ENCODE data around the gene ZWILCH. TPM values are rescaled to one million over a fixed set of nuclear protein-coding genes. Genes with fewer than 3 reads are reported as not detected.

Gene ZWILCH
- total RNA-seq, 1 donor from 2014 or later: 15.5 TPM

DNA sequence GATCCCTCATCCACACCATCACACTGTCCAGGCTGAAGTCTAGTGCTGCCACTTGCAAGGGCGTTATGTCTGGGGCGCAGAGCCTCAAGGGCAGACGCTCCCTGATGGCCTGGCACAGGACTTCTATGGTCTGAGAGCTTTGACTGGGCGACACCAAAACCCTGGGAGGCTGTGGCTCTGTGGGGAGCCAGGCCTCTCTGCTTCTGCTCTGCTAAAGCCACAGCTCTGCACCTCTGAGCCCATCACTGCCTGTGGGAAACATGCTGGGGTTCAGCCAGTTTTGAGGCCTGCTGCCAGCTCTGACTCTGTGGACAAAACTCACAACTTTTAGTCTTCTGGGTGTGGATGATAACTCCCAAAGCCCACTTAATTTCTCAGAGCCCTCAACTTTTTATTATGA is 67.0 kb downstream of the ZWILCH start:
- Mint-ChIP-seq H3K27me3 (ENCODE audit: low read depth, unreplicated experiment) (peaks cover 7% of the 10 kb centered on the region), H3K9me3 (ENCODE audit: unreplicated experiment) (no peaks in the 10 kb centered on the region), H3K4me3 (ENCODE audit: unreplicated experiment) (no peak overlapping the region), H3K27ac (ENCODE audit: unreplicated experiment) (no peak overlapping the region), H3K36me3 (ENCODE audit: low read depth, unreplicated experiment) (no peaks in the 10 kb centered on the region), H3K4me1 (ENCODE audit: low read depth, unreplicated experiment) (peaks cover under 1% of the 10 kb centered on the region)
- Histone ChIP-seq H3K4me2 (ENCODE audit: low read length) (no peak overlapping the region), H3K79me2 (ENCODE audit: insufficient read depth, low read length) (no peaks in the 10 kb centered on the region), H3K9ac (ENCODE audit: low read length) (no peak overlapping the region), H3K9me3 (ENCODE audit: insufficient read depth, low read depth, low read length) (no peaks in the 10 kb centered on the region), H3K4me1 (ENCODE audit: insufficient read depth, low read length) (peaks cover 1% of the 10 kb centered on the region), H3K36me3 (ENCODE audit: insufficient read depth, low read length) (no peaks in the 10 kb centered on the region), H2AFZ (ENCODE audit: low read depth, low read length) (no peak overlapping the region), H3K27me3 (ENCODE audit: insufficient read depth, low read length) (no peaks in the 10 kb centered on the region), H3K27ac (ENCODE audit: low read depth, low read length) (no peak overlapping the region), H4K20me1 (ENCODE audit: insufficient read depth, low read length) (no peaks in the 10 kb centered on the region), H3K4me3 (ENCODE audit: insufficient read depth, low read depth, low read length) (no peak overlapping the region)
- no peak for DNase-seq (ENCODE audit: low read depth)
- FAIRE-seq: no peak
- TF ChIP-seq CTCF (IDR thresholded peaks at IDR 0.05; ENCODE audit: insufficient read depth, low read depth, low read length): no peak
- TF ChIP-seq EZH2 (IDR thresholded peaks at IDR 0.05; ENCODE audit: insufficient read depth, low read length): no peak

DNA sequence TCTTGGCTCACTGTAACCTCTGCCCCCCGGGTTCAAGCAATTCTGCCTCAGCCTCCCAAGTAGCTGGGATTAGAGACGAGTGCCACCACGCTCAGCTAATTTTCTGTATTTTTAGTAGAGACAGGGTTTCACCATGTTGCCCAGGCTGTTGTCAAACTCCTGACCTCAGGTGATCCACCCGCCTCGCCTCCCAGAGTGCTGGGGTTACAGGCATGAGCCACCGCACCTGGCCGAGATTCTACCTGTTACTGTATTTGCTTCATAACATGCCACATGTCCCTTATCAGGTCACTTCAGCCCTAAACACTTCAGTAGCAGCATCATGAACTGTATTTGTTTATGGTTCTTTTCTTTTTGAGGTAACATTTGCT is 68.2 kb downstream of the ZWILCH start:
- no peak for FAIRE-seq
- no peaks in the 10 kb centered on the region for H3K9me3 ChIP-seq (ENCODE audit: insufficient read depth, low read depth, low read length)
- Mint-ChIP-seq H3K36me3 (ENCODE audit: low read depth, unreplicated experiment) (no peaks in the 10 kb centered on the region), H3K4me3 (ENCODE audit: unreplicated experiment) (no peak overlapping the region), H3K27me3 (ENCODE audit: low read depth, unreplicated experiment) (peaks cover 7% of the 10 kb centered on the region), H3K27ac (ENCODE audit: unreplicated experiment) (no peak overlapping the region), H3K4me1 (ENCODE audit: low read depth, unreplicated experiment) (no peaks in the 10 kb centered on the region), H3K9me3 (ENCODE audit: unreplicated experiment) (no peaks in the 10 kb centered on the region)
- no peaks in the 10 kb centered on the region for H3K27me3 ChIP-seq (ENCODE audit: insufficient read depth, low read length)
- no peak overlapping the region for H3K9ac ChIP-seq (ENCODE audit: low read length)
- no peak overlapping the region for H3K4me2 ChIP-seq (ENCODE audit: low read length)
- no peaks in the 10 kb centered on the region for H3K79me2 ChIP-seq (ENCODE audit: insufficient read depth, low read length)
- no peak overlapping the region for H3K4me3 ChIP-seq (ENCODE audit: insufficient read depth, low read depth, low read length)
- no peaks in the 10 kb centered on the region for H4K20me1 ChIP-seq (ENCODE audit: insufficient read depth, low read length)
- no peaks in the 10 kb centered on the region for H3K36me3 ChIP-seq (ENCODE audit: insufficient read depth, low read length)
- no peak overlapping the region for H3K27ac ChIP-seq (ENCODE audit: low read depth, low read length)
- no peak overlapping the region for H2AFZ ChIP-seq (ENCODE audit: low read depth, low read length)
- TF ChIP-seq CTCF (IDR thresholded peaks at IDR 0.05; ENCODE audit: insufficient read depth, low read depth, low read length) (no peak), EZH2 (IDR thresholded peaks at IDR 0.05; ENCODE audit: insufficient read depth, low read length) (no peak)
- no peak for DNase-seq (ENCODE audit: low read depth)
- peaks cover 4% of the 10 kb centered on the region for H3K4me1 ChIP-seq (ENCODE audit: insufficient read depth, low read length)

DNA sequence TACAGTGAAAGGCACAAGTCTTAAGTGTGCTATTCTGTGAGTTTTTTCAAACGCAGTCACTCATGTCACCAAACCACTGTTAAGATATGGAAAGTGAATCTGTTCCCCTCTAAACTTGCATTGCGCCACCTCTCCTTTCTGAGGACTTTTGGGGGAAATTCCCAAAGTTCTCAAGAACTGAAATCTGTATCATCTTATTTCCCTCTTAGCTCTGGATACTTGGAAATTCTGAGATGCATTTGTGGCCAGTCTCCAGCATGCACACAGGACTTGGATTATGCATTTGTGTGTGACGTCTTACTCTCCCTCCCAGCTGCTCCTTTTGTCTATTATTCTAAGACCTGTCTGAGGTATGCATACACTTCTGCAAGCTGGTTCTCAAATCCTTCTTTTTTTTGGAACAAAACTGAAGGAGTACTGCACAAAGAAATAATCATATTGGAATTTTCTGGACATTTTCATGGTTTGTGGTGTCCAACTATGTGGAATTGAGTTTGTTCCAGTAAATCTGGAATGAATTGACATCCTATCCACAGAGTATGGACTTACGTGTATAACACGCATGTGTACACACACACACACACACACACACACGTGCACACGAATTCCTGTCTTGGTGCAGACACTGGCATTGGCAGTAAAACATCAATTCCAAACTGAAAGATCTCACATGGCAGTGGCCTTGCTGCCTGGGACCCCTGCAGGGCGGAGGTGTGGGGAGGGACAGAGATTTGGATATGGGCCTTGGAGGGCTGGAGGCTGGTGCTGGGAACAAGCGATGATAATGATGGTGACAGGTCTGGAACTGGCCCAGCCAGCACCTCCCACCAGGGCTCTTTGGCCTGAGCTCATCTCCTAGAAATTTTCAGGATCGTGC is 68.8 kb downstream of the ZWILCH start:
- DNase-seq (ENCODE audit: low read depth) (peak; percentile 84), FAIRE-seq (no peak)
- Histone ChIP-seq H2AFZ (ENCODE audit: low read depth, low read length) (no peak overlapping the region), H3K79me2 (ENCODE audit: insufficient read depth, low read length) (no peaks in the 10 kb centered on the region), H3K9ac (ENCODE audit: low read length) (no peak overlapping the region), H3K9me3 (ENCODE audit: insufficient read depth, low read depth, low read length) (no peaks in the 10 kb centered on the region), H3K27ac (ENCODE audit: low read depth, low read length) (no peak overlapping the region), H4K20me1 (ENCODE audit: insufficient read depth, low read length) (no peaks in the 10 kb centered on the region), H3K4me3 (ENCODE audit: insufficient read depth, low read depth, low read length) (no peak overlapping the region), H3K4me2 (ENCODE audit: low read length) (no peak overlapping the region), H3K36me3 (ENCODE audit: insufficient read depth, low read length) (no peaks in the 10 kb centered on the region), H3K27me3 (ENCODE audit: insufficient read depth, low read length) (no peaks in the 10 kb centered on the region), H3K4me1 (ENCODE audit: insufficient read depth, low read length) (peaks cover 8% of the 10 kb centered on the region)
- Mint-ChIP-seq H3K9me3 (ENCODE audit: unreplicated experiment) (no peaks in the 10 kb centered on the region), H3K27ac (ENCODE audit: unreplicated experiment) (no peak overlapping the region), H3K4me1 (ENCODE audit: low read depth, unreplicated experiment) (no peaks in the 10 kb centered on the region), H3K36me3 (ENCODE audit: low read depth, unreplicated experiment) (no peaks in the 10 kb centered on the region), H3K4me3 (ENCODE audit: unreplicated experiment) (no peak overlapping the region), H3K27me3 (ENCODE audit: low read depth, unreplicated experiment) (peaks cover 7% of the 10 kb centered on the region)
- no peak for TF ChIP-seq EZH2 (IDR thresholded peaks at IDR 0.05; ENCODE audit: insufficient read depth, low read length)
- TF ChIP-seq CTCF (IDR thresholded peaks at IDR 0.05; ENCODE audit: insufficient read depth, low read depth, low read length): no peak

Data from astrocyte (in vitro differentiated cells and primary cell).